Large intestine (tissue), 3 donors: ENCODE results near the gene SPRY1. TPM values are rescaled to one million over a fixed set of nuclear protein-coding genes. Genes with fewer than 3 reads are reported as not detected.

ENCODE experiments used
- DNase-seq, 2 donors: peaks; one replicate each; pipeline versions ENCODE4 v3.0.0 to v3.0.0-alpha.2; 2013
- H3K27ac ChIP-seq: one replicate; pipeline ENCODE4 v1.5.1; 2013; ENCODE audit warnings: low read length
- H3K27me3 ChIP-seq: 2 replicates; pipeline ENCODE4 v1.6.1; 2013; ENCODE audit warnings: low read length; ENCODE audit not compliant: control insufficient read depth, insufficient read depth
- H3K36me3 ChIP-seq: 2 replicates; pipeline ENCODE4 v1.6.1; 2013; ENCODE audit warnings: low read length; ENCODE audit not compliant: control insufficient read depth, insufficient read depth
- H3K4me1 ChIP-seq: one replicate; pipeline ENCODE4 v1.6.1; 2013; ENCODE audit warnings: low read length; ENCODE audit not compliant: control insufficient read depth, insufficient read depth
- H3K4me3 ChIP-seq: one replicate; pipeline ENCODE4 v1.5.1; 2013; ENCODE audit warnings: low read length
- H3K9me3 ChIP-seq: one replicate; pipeline ENCODE4 v1.6.1; 2013; ENCODE audit warnings: mild to moderate bottlenecking, low read depth, low read length, moderate library complexity; ENCODE audit not compliant: control insufficient read depth
- WGBS: methylation state at CpG from one replicate; pipeline ENCODE4 v1.1.5; 2013; ENCODE audit warnings: low lambda C conversion rate; ENCODE audit not compliant: insufficient coverage; 5-methylcytosine and 5-hydroxymethylcytosine counted together
- polyA plus RNA-seq: library from polyadenylated mRNA; unstranded; fragments of 120-200 nt; gene quantifications from one replicate; pipeline ENCODE4 v1.2.1, GENCODE V29; 2013

The SPRY1 gene
- polyA plus RNA-seq, 1 donor, result 97.7 TPM

GRCh38 chr4:123352966-123353365, 43.6 kb upstream of the SPRY1 start:
- Histone ChIP-seq H3K9me3 (no peaks in the 10 kb centered on the region), H3K4me3 (no peak overlapping the region), H3K27ac (no peak overlapping the region), H3K36me3 (no peaks in the 10 kb centered on the region), H3K27me3 (no peaks in the 10 kb centered on the region), H3K4me1 (peaks cover 20% of the 10 kb centered on the region)
- no CpG with 5 or more reads among the region's 1 CpG for whole genome bisulfite sequencing
- DNase-seq, result no peak

DNA sequence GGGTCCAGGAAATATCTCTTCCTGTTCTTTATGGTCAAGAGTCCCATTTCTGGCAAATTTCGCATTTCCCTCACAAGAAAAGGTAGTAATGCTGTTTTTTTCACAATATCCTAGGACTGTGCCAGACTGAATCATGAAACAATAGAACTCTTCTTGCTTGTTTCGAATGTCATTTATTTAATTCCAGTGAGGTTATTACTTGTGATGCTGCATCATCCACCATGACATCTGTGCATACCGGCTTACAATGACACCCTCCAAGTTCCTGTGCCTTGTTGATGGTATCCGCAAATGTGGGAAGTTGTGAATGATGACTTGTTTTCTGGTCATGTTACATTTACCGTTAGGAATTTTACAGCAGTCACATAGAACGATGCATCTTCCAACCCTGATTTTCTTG, 42.9 kb upstream of the SPRY1 start:
- Histone ChIP-seq H3K27ac (no peak overlapping the region), H3K36me3 (no peaks in the 10 kb centered on the region), H3K4me1 (peaks cover 17% of the 10 kb centered on the region), H3K4me3 (no peak overlapping the region), H3K27me3 (no peaks in the 10 kb centered on the region), H3K9me3 (no peaks in the 10 kb centered on the region)
- no peak for DNase-seq
- no CpG with 5 or more reads among the region's 6 CpGs for WGBS

DNA sequence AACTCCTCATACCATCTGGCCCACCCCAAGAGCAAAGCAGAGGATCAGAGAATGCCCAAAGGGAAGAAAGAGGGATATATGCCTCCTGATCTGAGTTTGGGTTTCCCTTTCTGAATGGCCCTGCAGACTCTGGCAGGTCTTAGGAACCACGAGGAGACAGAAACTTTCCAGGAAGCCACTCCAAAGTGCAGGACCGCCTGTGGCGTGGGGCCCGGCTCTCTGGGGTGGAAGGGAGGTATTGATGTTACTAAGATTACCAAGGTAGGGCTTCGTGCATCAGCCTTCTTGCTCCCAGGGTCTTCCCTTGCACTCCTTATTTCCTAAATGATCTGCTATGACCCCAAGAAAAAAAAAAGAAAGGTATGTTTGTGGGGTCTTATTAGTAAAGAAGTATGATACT, 41.9 kb upstream of the SPRY1 start:
- no peak for DNase-seq
- Histone ChIP-seq H3K36me3 (no peaks in the 10 kb centered on the region), H3K9me3 (no peaks in the 10 kb centered on the region), H3K27me3 (no peaks in the 10 kb centered on the region), H3K4me3 (no peak overlapping the region), H3K27ac (no peak overlapping the region), H3K4me1 (peaks cover 9% of the 10 kb centered on the region)
- no CpG with 5 or more reads among the region's 5 CpGs for WGBS

- Histone ChIP-seq H3K36me3 (no peaks in the 10 kb centered on the region), H3K27me3 (no peaks in the 10 kb centered on the region), H3K27ac (no peak overlapping the region), H3K4me1 (no peaks in the 10 kb centered on the region), H3K9me3 (no peaks in the 10 kb centered on the region), H3K4me3 (no peak overlapping the region)
- DNase-seq, result no peak
- WGBS, result no CpG with 5 or more reads among the region's 7 CpGs
Measured at GRCh38 chr4:123356921-123357320, 39.7 kb upstream of the SPRY1 start.

DNA sequence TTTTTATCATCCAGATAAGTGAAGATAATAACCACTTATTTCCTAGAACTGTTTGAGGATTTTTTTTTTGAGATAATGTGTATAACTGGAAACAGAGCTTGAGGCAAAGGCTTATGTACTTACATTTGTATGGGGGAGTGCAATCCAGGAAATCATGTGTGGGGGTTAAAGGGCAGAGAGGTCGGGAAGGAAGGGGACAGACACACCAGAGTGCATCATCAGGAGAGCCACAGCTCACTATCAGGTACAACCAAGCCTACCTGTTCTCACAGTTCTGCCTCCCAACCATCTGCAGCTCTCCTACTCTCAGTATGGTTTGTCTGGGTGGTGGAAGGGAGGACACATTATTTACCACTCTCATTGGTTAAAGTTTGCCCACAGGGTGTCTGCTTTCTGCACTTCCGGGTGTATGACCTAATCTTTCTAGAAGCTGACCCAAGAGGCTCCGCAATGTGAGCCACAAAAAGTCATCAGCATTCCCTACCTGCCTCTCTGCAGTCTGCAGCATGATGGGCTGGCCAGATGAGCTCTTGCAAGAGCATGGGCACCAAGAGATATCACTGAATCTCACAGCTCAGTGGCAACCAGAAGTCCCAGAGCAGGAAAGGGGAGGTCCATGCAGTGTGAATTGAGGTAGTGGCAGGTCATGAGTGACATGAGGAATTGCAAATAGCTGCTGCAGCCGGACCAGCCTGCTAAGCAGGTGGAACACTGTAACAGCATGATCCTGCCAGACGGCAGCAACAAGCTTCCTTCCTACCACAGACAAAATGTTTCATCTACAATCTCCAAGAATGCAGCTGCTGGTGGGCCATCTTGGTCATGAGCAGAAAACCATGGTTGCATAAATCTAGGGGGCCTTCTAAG, 36.9 kb upstream of the SPRY1 start:
- Histone ChIP-seq H3K36me3 (no peaks in the 10 kb centered on the region), H3K4me3 (no peak overlapping the region), H3K9me3 (no peaks in the 10 kb centered on the region), H3K27ac (no peak overlapping the region), H3K4me1 (no peaks in the 10 kb centered on the region), H3K27me3 (no peaks in the 10 kb centered on the region)
- no CpG with 5 or more reads among the region's 5 CpGs for WGBS
- no peak for DNase-seq

GRCh38 chr4:123361195-123361861, 35.3 kb upstream of the SPRY1 start:
- WGBS, result no CpG with 5 or more reads among the region's 2 CpGs

GRCh38 chr4:123362103-123362502, 34.5 kb upstream of the SPRY1 start:
- Histone ChIP-seq H3K9me3 (no peaks in the 10 kb centered on the region), H3K27me3 (no peaks in the 10 kb centered on the region), H3K4me3 (no peak overlapping the region), H3K27ac (no peak overlapping the region), H3K4me1 (no peaks in the 10 kb centered on the region), H3K36me3 (no peaks in the 10 kb centered on the region)
- WGBS, result 100% methylated on average over 1 of the region's 1 CpG
- no peak for DNase-seq

More at GRCh38 chr4:123361195-123361861, 35.3 kb upstream of the SPRY1 start:
- DNase-seq, result no peak
- Histone ChIP-seq H3K27me3 (no peaks in the 10 kb centered on the region), H3K4me1 (no peaks in the 10 kb centered on the region), H3K9me3 (no peaks in the 10 kb centered on the region), H3K4me3 (no peak overlapping the region), H3K27ac (no peak overlapping the region), H3K36me3 (no peaks in the 10 kb centered on the region)

DNA sequence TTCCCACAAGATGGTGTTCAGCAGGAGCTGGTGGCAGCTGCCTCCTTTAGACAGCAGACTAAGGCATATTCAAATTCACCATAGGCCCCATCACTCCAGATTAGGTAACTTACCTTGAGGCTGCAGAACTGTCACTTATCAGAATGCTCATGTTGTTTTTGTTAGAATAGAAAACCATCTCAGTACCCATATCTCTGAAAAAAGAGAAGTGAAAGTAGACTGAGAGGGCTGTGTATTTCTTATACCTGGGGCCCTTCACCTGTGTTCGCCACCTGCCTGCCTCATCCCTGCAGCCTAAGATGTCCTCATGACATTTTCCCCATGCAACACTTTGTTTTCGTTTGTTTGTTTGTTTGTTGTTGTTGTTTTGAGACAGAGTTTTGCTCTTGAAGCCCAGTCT, 32.9 kb upstream of the SPRY1 start:
- Histone ChIP-seq H3K36me3 (no peaks in the 10 kb centered on the region), H3K27me3 (no peaks in the 10 kb centered on the region), H3K4me1 (no peaks in the 10 kb centered on the region), H3K9me3 (no peaks in the 10 kb centered on the region), H3K27ac (no peak overlapping the region), H3K4me3 (no peak overlapping the region)
- no CpG with 5 or more reads among the region's 2 CpGs for WGBS
- DNase-seq, result no peak

DNA sequence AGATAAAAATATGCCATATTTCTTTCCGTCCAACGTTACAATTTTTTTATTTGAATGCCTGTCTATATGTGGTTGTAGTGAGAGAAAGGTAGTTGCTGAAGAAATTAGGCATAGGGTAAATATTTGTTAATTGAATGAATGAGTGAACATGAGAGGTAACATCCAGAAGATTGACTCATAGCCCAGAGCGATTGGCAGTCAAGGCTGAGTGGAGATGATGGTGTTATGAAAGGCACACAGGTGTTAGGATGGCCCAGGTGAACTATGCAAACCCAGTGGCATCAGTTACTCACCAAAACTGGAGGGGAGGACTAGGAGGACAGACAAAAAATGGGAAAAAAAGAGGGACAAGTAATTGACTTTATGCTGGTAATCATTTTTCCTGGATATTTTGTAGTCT, 31.7 kb upstream of the SPRY1 start:
- no peaks in the 10 kb centered on the region for H3K36me3 ChIP-seq
- no peaks in the 10 kb centered on the region for H3K9me3 ChIP-seq
- DNase-seq, result no peak
- no peak overlapping the region for H3K27ac ChIP-seq
- H3K4me3 ChIP-seq, result no peak overlapping the region
- no peaks in the 10 kb centered on the region for H3K4me1 ChIP-seq
- WGBS, result 95% methylated on average over 3 of the region's 3 CpGs
- H3K27me3 ChIP-seq, result no peaks in the 10 kb centered on the region

GRCh38 chr4:123365412-123365811, 31.2 kb upstream of the SPRY1 start:
- H3K27me3 ChIP-seq, result no peaks in the 10 kb centered on the region
- no peak overlapping the region for H3K27ac ChIP-seq
- WGBS, result no CpG with 5 or more reads among the region's 1 CpG
- no peak overlapping the region for H3K4me3 ChIP-seq
- no peak for DNase-seq
- H3K36me3 ChIP-seq, result no peaks in the 10 kb centered on the region
- H3K4me1 ChIP-seq, result no peaks in the 10 kb centered on the region
- H3K9me3 ChIP-seq, result no peaks in the 10 kb centered on the region
